A549 (cell line): ENCODE results near the gene SLC19A3. TPM values are rescaled to one million over a fixed set of nuclear protein-coding genes. Genes with fewer than 3 reads are reported as not detected.
"Not testable (repeated sequence)": the region's sequence is repeated elsewhere in the genome, so short reads cannot be mapped to it uniquely, and the experiment has no call there.

Experiments
- ATAC-seq, 2 experiments: fragments of 200-7000 bp in 1 of 2; fragments of >200 bp in 1 of 2; cut with Nextera tagmentation in 1 of 2; cut with Tn5 transposase in 1 of 2; 3 replicates each; pipeline versions ENCODE4 v1.8.0 to v1.9.1; 2018 to 2020; ENCODE audit warnings: mild to moderate bottlenecking in 1 of 2, moderate library complexity in 1 of 2
- CTCF ChIA-PET: fragments of 300-600 bp; sonication (Branson Sonifier 250); formaldehyde crosslinking; extraction: SDS; loops from one replicate; lab custom pipeline; 2021; ENCODE audit warnings: antibody characterized with exemption, inconsistent platforms; lab: Yijun Ruan, JAX
- POLR2A ChIA-PET: fragments of 350-600 bp; formaldehyde crosslinking; extraction: SDS; loops from one replicate; lab custom pipeline; 2021; ENCODE audit warnings: antibody characterized with exemption, inconsistent platforms; lab: Yijun Ruan, JAX
- DNase-seq, 2 experiments: peaks; one replicate each; pipeline versions ENCODE4 v3.0.0 to v3.0.0-alpha.2; 2011 to 2016; ENCODE audit warnings: low read depth in 1 of 2, low spot score in 1 of 2
- FAIRE-seq: peaks from 2 replicates; lab custom pipeline; 2011; peaks lifted over from hg19 to GRCh38; lab: Jason Lieb, UNC
- H3K27ac ChIP-seq, 2 experiments: fragments of >200 bp; sonication (Bioruptor Twin); formaldehyde crosslinking; 3 replicates each; pipeline ENCODE4 v1.5.1; 2016 to 2017
- H3K4me1 ChIP-seq: fragments of >200 bp; sonication (Bioruptor Twin); formaldehyde crosslinking; 3 replicates; pipeline ENCODE4 v1.6.1; 2016
- H3K4me2 ChIP-seq: fragments of >200 bp; sonication (Bioruptor Twin); formaldehyde crosslinking; 3 replicates; pipeline ENCODE4 v1.6.1; 2016
- H3K4me3 ChIP-seq: fragments of >200 bp; sonication (Bioruptor Twin); formaldehyde crosslinking; 3 replicates; pipeline ENCODE4 v1.5.1; 2016
- H3K9me3 ChIP-seq: fragments of >200 bp; sonication (Bioruptor Twin); formaldehyde crosslinking; 3 replicates; pipeline ENCODE4 v1.6.1; 2016
- CEBPB ChIP-seq, 2 experiments: fragments of >200 bp in 1 of 2; sonication (Bioruptor Twin) in 1 of 2; formaldehyde crosslinking in 1 of 2; IDR thresholded peaks; 2 replicates each; pipeline ENCODE4 v1.6.1; 2012 to 2016
- FOXS1 ChIP-seq: fragments of 250-450 bp; sonication (Bioruptor Pico); IDR thresholded peaks from 2 replicates; pipeline ENCODE4 v1.5.0; 2020; ENCODE audit warnings: mild to moderate bottlenecking, moderate library complexity
- HDAC2 ChIP-seq: fragments of 200-600 bp; sonication (generic); IDR thresholded peaks from 2 replicates; pipeline ENCODE4 v1.6.1; 2016
- HOXA7 ChIP-seq: fragments of 250-450 bp; sonication (Bioruptor Pico); IDR thresholded peaks from 2 replicates; pipeline ENCODE4 v1.5.0; 2020; ENCODE audit warnings: mild to moderate bottlenecking, moderate library complexity
- MAFK ChIP-seq: fragments of 450-650 bp; IDR thresholded peaks from 2 replicates; pipeline ENCODE4 v1.6.1; 2014; ENCODE audit not compliant: partially characterized antibody
- ZNF302 ChIP-seq: fragments of 250-450 bp; sonication (Bioruptor Pico); IDR thresholded peaks from 2 replicates; pipeline ENCODE4 v1.9.0; 2021; ENCODE audit warnings: inconsistent platforms, mild to moderate bottlenecking, moderate library complexity
- WGBS: methylation state at CpG from one replicate; pipeline ENCODE4 v1.1.6; 2017; ENCODE audit errors: missing lambda C conversion rate; 5-methylcytosine and 5-hydroxymethylcytosine counted together
- polyA plus RNA-seq, 4 experiments: library from polyadenylated mRNA; depleted of rRNA in 3 of 4; stranded (reverse); fragments of >200 nt; fragmentation: RNase III in 1 of 4; extraction: RNeasy Plus Mini Kit Qiagen cat#74134 plus additional on column Dnase treatment in 1 of 4; gene quantifications; 2 replicates in 3 of 4; 3 replicates in 1 of 4; pipeline ENCODE4 v1.2.3, GENCODE V29; 2011 to 2017
- TF ChIP-seq, protein P1 (sequence below): fragments of 200-600 bp; sonication (generic); IDR thresholded peaks from 2 replicates; pipeline ENCODE4 v1.6.1; 2016; ENCODE audit warnings: antibody characterized with exemption, mild to moderate bottlenecking, moderate library complexity

The SLC19A3 gene
- polyA plus RNA-seq, 2 of the 4 experiments (the other 2 are of a cell fraction) = 2.8 to 7.6 TPM

GRCh38 chr2:227671170-227671905, 46.5 kb downstream of the SLC19A3 start:
- Histone ChIP-seq H3K4me2 (no peak overlapping the region), H3K27ac (no peak overlapping the region), H3K4me1 (no peaks in the 10 kb centered on the region), H3K4me3 (no peak overlapping the region), H3K9me3 (no peaks in the 10 kb centered on the region)
- ChIA-PET CTCF (no interaction called here), POLR2A (no interaction called here)
- ATAC-seq (no peak), FAIRE-seq (no peak), DNase-seq (no peak)
- WGBS = 57% methylated on average over 3 of the region's 3 CpGs
- TF ChIP-seq HDAC2 (no peak), MAFK (peak; percentile 44)
- TF ChIP-seq, all 56 proteins: peak for 1

DNA sequence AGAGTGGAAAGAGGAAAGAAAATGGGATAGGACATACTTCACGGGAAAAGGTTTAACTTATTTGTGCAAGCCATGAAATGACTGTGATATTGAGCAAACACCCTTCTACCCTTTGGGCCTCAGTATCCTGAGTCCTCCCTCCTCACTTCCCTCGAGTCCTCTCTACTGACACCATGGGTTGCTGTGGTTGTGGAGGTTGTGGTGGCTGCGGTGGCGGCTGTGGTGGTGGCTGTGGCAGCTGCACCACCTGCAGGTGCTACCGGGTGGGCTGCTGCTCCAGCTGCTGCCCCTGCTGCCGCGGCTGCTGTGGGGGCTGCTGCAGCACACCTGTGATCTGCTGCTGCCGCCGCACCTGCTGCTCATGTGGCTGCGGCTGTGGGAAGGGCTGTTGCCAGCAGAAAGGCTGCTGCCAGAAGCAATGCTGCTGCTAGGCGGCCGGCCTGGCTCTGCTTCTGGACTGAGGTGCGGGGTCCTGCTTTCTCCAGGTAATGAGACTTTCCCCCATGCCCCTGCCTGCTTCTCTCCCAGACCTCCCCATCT, 51.1 kb downstream of the SLC19A3 start, which contains the start of gene SCYGR5:
Gene SCYGR5 (plus strand): TSS at position 174 of the 540 bp plus-strand sequence. CDS start 0 bp downstream, at position 174.
- H3K9me3 ChIP-seq, H3K4me3 ChIP-seq, H3K27ac ChIP-seq, H3K4me2 ChIP-seq, DNase-seq, FAIRE-seq, POLR2A ChIA-PET, ATAC-seq, H3K4me1 ChIP-seq: not testable (repeated sequence)
- CTCF ChIA-PET = interaction anchor here (1.5 to 2.3 kb wide), 3 partner anchors 8 to 100 kb away, joined by 3 to 12 read pairs (median 9); no protein-coding TSS in a partner anchor
- 88% methylated on average over 13 of the region's 13 CpGs for WGBS

GRCh38 chr2:227665189-227665940, 52.5 kb downstream of the SLC19A3 start:
- no peaks in the 10 kb centered on the region for H3K9me3 ChIP-seq
- FAIRE-seq (no peak), ATAC-seq (peak in 1 of 2 experiments; percentile 13; a peak in 1 of 6 replicates), DNase-seq (no peak)
- H3K4me1 ChIP-seq = no peaks in the 10 kb centered on the region
- ChIA-PET POLR2A (interaction anchor here (0.6 kb wide), 1 partner anchor 51 kb away, joined by 5 read pairs; no protein-coding TSS in a partner anchor), CTCF (interaction anchor here (1.5 to 1.7 kb wide), 2 partner anchors 9 to 101 kb away, joined by 3 to 9 read pairs; no protein-coding TSS in a partner anchor)
- H3K4me2 ChIP-seq = no peak overlapping the region
- H3K27ac ChIP-seq = no peak overlapping the region
- 81% methylated on average over 6 of the region's 6 CpGs for WGBS
- H3K4me3 ChIP-seq = no peak overlapping the region
- no peak for TF ChIP-seq ZNF302 (CRISPR knock-in tag)
- TF ChIP-seq, protein P1, sequence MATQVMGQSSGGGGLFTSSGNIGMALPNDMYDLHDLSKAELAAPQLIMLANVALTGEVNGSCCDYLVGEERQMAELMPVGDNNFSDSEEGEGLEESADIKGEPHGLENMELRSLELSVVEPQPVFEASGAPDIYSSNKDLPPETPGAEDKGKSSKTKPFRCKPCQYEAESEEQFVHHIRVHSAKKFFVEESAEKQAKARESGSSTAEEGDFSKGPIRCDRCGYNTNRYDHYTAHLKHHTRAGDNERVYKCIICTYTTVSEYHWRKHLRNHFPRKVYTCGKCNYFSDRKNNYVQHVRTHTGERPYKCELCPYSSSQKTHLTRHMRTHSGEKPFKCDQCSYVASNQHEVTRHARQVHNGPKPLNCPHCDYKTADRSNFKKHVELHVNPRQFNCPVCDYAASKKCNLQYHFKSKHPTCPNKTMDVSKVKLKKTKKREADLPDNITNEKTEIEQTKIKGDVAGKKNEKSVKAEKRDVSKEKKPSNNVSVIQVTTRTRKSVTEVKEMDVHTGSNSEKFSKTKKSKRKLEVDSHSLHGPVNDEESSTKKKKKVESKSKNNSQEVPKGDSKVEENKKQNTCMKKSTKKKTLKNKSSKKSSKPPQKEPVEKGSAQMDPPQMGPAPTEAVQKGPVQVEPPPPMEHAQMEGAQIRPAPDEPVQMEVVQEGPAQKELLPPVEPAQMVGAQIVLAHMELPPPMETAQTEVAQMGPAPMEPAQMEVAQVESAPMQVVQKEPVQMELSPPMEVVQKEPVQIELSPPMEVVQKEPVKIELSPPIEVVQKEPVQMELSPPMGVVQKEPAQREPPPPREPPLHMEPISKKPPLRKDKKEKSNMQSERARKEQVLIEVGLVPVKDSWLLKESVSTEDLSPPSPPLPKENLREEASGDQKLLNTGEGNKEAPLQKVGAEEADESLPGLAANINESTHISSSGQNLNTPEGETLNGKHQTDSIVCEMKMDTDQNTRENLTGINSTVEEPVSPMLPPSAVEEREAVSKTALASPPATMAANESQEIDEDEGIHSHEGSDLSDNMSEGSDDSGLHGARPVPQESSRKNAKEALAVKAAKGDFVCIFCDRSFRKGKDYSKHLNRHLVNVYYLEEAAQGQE = no peak
- no peak for TF ChIP-seq FOXS1 (CRISPR knock-in tag)

DNA sequence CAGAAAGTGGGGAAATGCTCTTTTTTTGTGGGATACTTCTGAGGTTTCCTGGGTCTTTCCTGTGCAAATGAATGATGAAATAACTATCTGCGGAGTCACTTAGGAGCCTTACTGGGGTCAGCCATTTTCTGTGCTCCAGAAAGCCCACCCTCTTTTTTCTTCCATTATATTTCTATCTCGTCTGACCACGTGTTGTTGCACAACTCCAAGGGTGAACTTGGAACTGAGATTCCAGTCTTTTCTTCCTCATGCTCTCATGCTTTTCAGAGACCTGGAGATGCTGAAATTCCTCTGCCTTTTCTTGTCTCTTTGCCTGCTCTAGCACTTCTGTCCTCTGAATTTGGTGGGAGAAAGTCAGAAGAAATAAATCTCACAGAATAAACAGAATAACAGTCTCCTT, 56.0 kb downstream of the SLC19A3 start:
- Histone ChIP-seq H3K4me3 (no peak overlapping the region), H3K4me2 (no peak overlapping the region), H3K9me3 (no peaks in the 10 kb centered on the region), H3K4me1 (peaks cover 13% of the 10 kb centered on the region), H3K27ac (peak overlapping the region in 1 of 2 experiments; percentile 57; a peak in 3 of 6 replicates)
- TF ChIP-seq CEBPB (IDR thresholded peaks at IDR 0.05) = peak in 1 of 2 experiments; percentile 34; a peak in 1 of 4 replicates
- TF ChIP-seq HOXA7 = no peak
- FAIRE-seq (no peak), DNase-seq (no peak), ATAC-seq (no peak)
- CTCF ChIA-PET = interaction anchor here (1.4 to 1.8 kb wide), 2 partner anchors 105 to 200 kb away, joined by 7 to 11 read pairs; no protein-coding TSS in a partner anchor
- POLR2A ChIA-PET = no interaction called here
- WGBS = 71% methylated on average over 3 of the region's 3 CpGs
